Endothelial cell of umbilical vein (primary cell): Measurements from ENCODE around the gene LCN15. TPM values are rescaled to one million over a fixed set of nuclear protein-coding genes. Genes with fewer than 3 reads are reported as not detected.

Source experiments
- BruUV-seq: library from RNA; stranded (reverse); fragments of 400-500 nt; replicated peaks from 2 replicates; lab custom pipeline; 2021; lab: Mats Ljungman, UMichigan
- CTCF ChIA-PET: fragments of 300-600, 350-600 bp; sonication (Branson Sonifier 250); formaldehyde crosslinking; loops from one replicate; lab custom pipeline; 2021; ENCODE audit warnings: antibody characterized with exemption, inconsistent platforms; lab: Charles Lee
- POLR2A ChIA-PET: fragments of 300-600, 350-600 bp; sonication (Branson Sonifier 250); formaldehyde crosslinking; loops from one replicate; lab custom pipeline; 2021; ENCODE audit warnings: antibody characterized with exemption, inconsistent platforms; lab: Charles Lee
- DNase-seq: peaks from one replicate; pipeline ENCODE4 v3.0.0-alpha.2; 2011; ENCODE audit warnings: low read depth, low spot score
- FAIRE-seq: peaks from 2 replicates; lab custom pipeline; 2011; peaks lifted over from hg19 to GRCh38; lab: Jason Lieb, UNC
- H2AFZ ChIP-seq: 2 replicates; pipeline ENCODE4 v1.6.0; 2012; ENCODE audit warnings: low read depth, low read length, control low read depth, inconsistent platforms
- H3K27ac ChIP-seq: 2 replicates; pipeline ENCODE4 v1.5.1; 2011; ENCODE audit warnings: low read depth, mild to moderate bottlenecking, control low read depth, low read length, moderate library complexity; ENCODE audit not compliant: insufficient read depth
- H3K27me3 ChIP-seq, 2 experiments: 2 replicates each; pipeline versions ENCODE4 v1.6.0 to v1.6.1; 2011; ENCODE audit warnings: low read length in 2 of 2, mixed read lengths in 1 of 2; ENCODE audit not compliant: control insufficient read depth in 2 of 2, insufficient read depth in 2 of 2
- H3K36me3 ChIP-seq, 2 experiments: 2 replicates in 1 of 2; 3 replicates in 1 of 2; pipeline ENCODE4 v1.5.1; 2011; ENCODE audit warnings: low read length in 2 of 2, mild to moderate bottlenecking in 1 of 2, moderate library complexity in 1 of 2; ENCODE audit not compliant: control insufficient read depth in 2 of 2, insufficient read depth in 2 of 2; ENCODE audit errors: extremely low read depth in 1 of 2
- H3K4me1 ChIP-seq: 3 replicates; pipeline ENCODE4 v1.5.1; 2011; ENCODE audit warnings: mild to moderate bottlenecking, low read length; ENCODE audit not compliant: control insufficient read depth, insufficient read depth; ENCODE audit errors: extremely low read depth
- H3K4me2 ChIP-seq: 2 replicates; pipeline ENCODE4 v1.6.1; 2011; ENCODE audit warnings: low read length, control low read depth, mixed read lengths; ENCODE audit not compliant: insufficient read depth
- H3K4me3 ChIP-seq, 3 experiments: fragments of 200-600 bp in 1 of 3; sonication (generic), shearing (Covaris generic) in 1 of 3; replicated peaks in 1 of 3; 2 replicates each; pipeline ENCODE4 v1.5.1; 2011 to 2016; ENCODE audit warnings: control low read depth in 3 of 3, low read length in 3 of 3, mild to moderate bottlenecking in 2 of 3, inconsistent platforms in 1 of 3, low read depth in 1 of 3, moderate library complexity in 1 of 3; ENCODE audit not compliant: insufficient read depth in 1 of 3
- H3K79me2 ChIP-seq: 2 replicates; pipeline ENCODE4 v1.6.0; 2012; ENCODE audit warnings: low read length, inconsistent platforms; ENCODE audit not compliant: control insufficient read depth, insufficient read depth
- H3K9ac ChIP-seq: replicated peaks from 2 replicates; pipeline ENCODE3; 2011; ENCODE audit warnings: low read length, control low read depth; ENCODE audit not compliant: insufficient read depth; ENCODE audit errors: extremely low read depth
- H3K9me1 ChIP-seq: replicated peaks from 3 replicates; pipeline ENCODE4 v1.6.0; 2011; ENCODE audit warnings: mild to moderate bottlenecking, low read length; ENCODE audit not compliant: control insufficient read depth, insufficient read depth; ENCODE audit errors: extremely low read depth
- H3K9me3 ChIP-seq: replicated peaks from 2 replicates; pipeline ENCODE4 v1.5.1; 2012; ENCODE audit warnings: low read length, inconsistent platforms; ENCODE audit not compliant: control insufficient read depth, insufficient read depth
- H4K20me1 ChIP-seq: replicated peaks from 2 replicates; pipeline ENCODE3; 2011; ENCODE audit warnings: mild to moderate bottlenecking, low read length; ENCODE audit not compliant: control insufficient read depth, insufficient read depth; ENCODE audit errors: extremely low read depth
- CTCF ChIP-seq, 2 donors: IDR thresholded peaks; 1 replicate in 1 of 2; 2 replicates in 1 of 2; pipeline ENCODE4 v1.5.1; 2011; ENCODE audit warnings: low read length in 2 of 2, mild to moderate bottlenecking in 2 of 2, moderate library complexity in 2 of 2, control low read depth in 1 of 2, inconsistent platforms in 1 of 2, low read depth in 1 of 2; ENCODE audit not compliant: insufficient read depth in 1 of 2; ENCODE audit errors: extremely low read depth in 1 of 2
- EZH2 ChIP-seq: IDR thresholded peaks from 2 replicates; pipeline ENCODE4 v1.6.1; 2012; ENCODE audit warnings: borderline replicate concordance, low read depth, mild to moderate bottlenecking, moderate library complexity, low read length, inconsistent platforms; ENCODE audit not compliant: severe bottlenecking
- FOS ChIP-seq: IDR thresholded peaks from 2 replicates; pipeline ENCODE4 v1.6.1; 2011; ENCODE audit warnings: mild to moderate bottlenecking, low read length, moderate library complexity, borderline replicate concordance; ENCODE audit not compliant: insufficient read depth
- GATA2 ChIP-seq: IDR thresholded peaks from 2 replicates; pipeline ENCODE4 v1.7.0; 2011; ENCODE audit warnings: low read depth, mild to moderate bottlenecking, moderate library complexity, mixed read lengths, low read length; ENCODE audit not compliant: insufficient read length, insufficient read depth
- JUN ChIP-seq: IDR thresholded peaks from 2 replicates; pipeline ENCODE4 v1.6.1; 2011; ENCODE audit warnings: borderline replicate concordance, low read depth; ENCODE audit not compliant: insufficient read length, insufficient read depth
- MAX ChIP-seq: IDR thresholded peaks from 2 replicates; pipeline ENCODE4 v1.6.1; 2011; ENCODE audit not compliant: insufficient read depth, insufficient read length
- MYC ChIP-seq: IDR thresholded peaks from one replicate; pipeline ENCODE4 v1.6.1; 2011; ENCODE audit warnings: mild to moderate bottlenecking, low read depth, low read length
- POLR2A ChIP-seq: IDR thresholded peaks from 2 replicates; pipeline ENCODE4 v1.6.1; 2012; ENCODE audit warnings: low read depth, mild to moderate bottlenecking, control low read depth, low read length
- POLR2AphosphoS5 ChIP-seq: IDR thresholded peaks from 2 replicates; pipeline ENCODE4 v1.6.1; 2012; ENCODE audit warnings: low read depth, mild to moderate bottlenecking, control low read depth, low read length, moderate library complexity; ENCODE audit not compliant: insufficient read depth
- dilution Hi-C: fragments of 300-500 bp; cut with MboI; formaldehyde crosslinking; loops from one replicate; pipeline ENCODE4 v1.15.0; 2019; ENCODE audit warnings: low sequenced_read_pairs; ENCODE audit not compliant: extremely low pct_ligation_motif_present
- intact Hi-C: fragments of 100-400 bp; cut with micrococcal nuclease; formaldehyde crosslinking; loops from one replicate; pipeline ENCODE4 v1.10.0; 2022
- polyA plus RNA-seq, 4 experiments: library from polyadenylated mRNA; depleted of rRNA in 3 of 4; stranded (reverse) in 3 of 4; unstranded in 1 of 4; fragments of >200 nt; gene quantifications; 2 replicates each; pipeline versions ENCODE4 v1.2.1 to v1.2.3, GENCODE V29; 2011 to 2012; ENCODE audit warnings: missing spikeins in 1 of 4
- total RNA-seq: library from RNA; stranded (reverse); gene quantifications from 2 replicates; pipeline ENCODE4 v1.2.3, GENCODE V29; 2021

LCN15 gene
- total and polyA plus RNA-seq, 2 donors (not counting 3 experiments of a cell fraction or from before 2014, with no cell fraction given) = not detected

DNA sequence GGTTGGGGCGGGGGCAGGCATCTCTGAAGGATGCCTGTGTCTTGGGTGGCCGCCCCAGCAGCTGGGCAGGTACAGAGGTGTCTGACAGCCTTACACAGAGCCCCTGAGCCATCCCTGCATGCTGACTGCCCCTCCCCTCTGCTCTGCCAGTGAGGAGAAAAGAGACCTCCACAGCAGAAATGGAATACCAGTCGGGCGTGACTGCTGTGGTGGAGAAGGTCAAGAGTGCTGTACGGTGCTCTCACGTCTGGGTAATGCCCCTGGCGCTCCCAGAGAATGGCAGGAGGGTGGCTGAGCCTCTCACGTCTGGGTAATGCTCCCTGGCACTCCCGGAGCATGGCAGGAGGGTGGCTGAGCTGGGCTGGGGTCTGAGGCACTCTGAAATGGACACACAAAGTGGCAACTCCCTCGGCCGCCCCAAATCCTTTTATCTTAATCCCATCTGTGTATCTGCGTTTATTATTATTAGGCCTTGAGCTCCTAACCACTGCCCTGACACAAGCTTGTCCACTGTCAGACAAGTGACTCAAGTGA lies 41.0 kb upstream of the LCN15 start:
- Histone ChIP-seq H3K4me2 (no peak overlapping the region), H3K27me3 (peaks cover 9 to 10% of the 10 kb centered on the region in 2 experiments), H4K20me1 (no peaks in the 10 kb centered on the region), H3K9me3 (no peaks in the 10 kb centered on the region), H3K4me3 (no peak overlapping the region), H3K4me1 (peaks cover 15% of the 10 kb centered on the region), H2AFZ (no peak overlapping the region), H3K79me2 (peaks cover 24% of the 10 kb centered on the region), H3K9me1 (no peaks in the 10 kb centered on the region), H3K9ac (no peak overlapping the region), H3K36me3 (no peaks in the 10 kb centered on the region), H3K27ac (no peak overlapping the region)
- no peak for DNase-seq
- BruUV-seq = no TSS peak
- POLR2A ChIA-PET = no interaction called here
- TF ChIP-seq MAX = no peak
- TF ChIP-seq POLR2AphosphoS5 = no peak
- no peak for TF ChIP-seq FOS
- no peak for TF ChIP-seq GATA2
- no peak for TF ChIP-seq EZH2
- no peak for TF ChIP-seq MYC
- no peak for TF ChIP-seq POLR2A
- no peak for TF ChIP-seq JUN
- no peak for TF ChIP-seq CTCF (IDR thresholded peaks at IDR 0.05; ENCODE audit: extremely low read depth in 1 of 2, insufficient read depth in 1 of 2, low read depth in 1 of 2, low read length in 2 of 2)
- dilution Hi-C loops = loop anchor here (25.0 kb wide), 1 partner anchor 132 kb away; the partner anchor contains the start of genes C8G and FBXW5
- intact Hi-C loops = loop anchor here (5.0 kb wide), 1 partner anchor 37 kb away; the partner anchor contains the start of gene AJM1
- no peak for FAIRE-seq
- CTCF ChIA-PET = interaction anchor here (0.7 to 3.7 kb wide), 5 partner anchors 13 to 432 kb away, joined by 3 to 13 read pairs (median 4); partner anchors contain the start of gene AJM1
